Measurements from ENCODE around the gene STAB2.

DNA sequence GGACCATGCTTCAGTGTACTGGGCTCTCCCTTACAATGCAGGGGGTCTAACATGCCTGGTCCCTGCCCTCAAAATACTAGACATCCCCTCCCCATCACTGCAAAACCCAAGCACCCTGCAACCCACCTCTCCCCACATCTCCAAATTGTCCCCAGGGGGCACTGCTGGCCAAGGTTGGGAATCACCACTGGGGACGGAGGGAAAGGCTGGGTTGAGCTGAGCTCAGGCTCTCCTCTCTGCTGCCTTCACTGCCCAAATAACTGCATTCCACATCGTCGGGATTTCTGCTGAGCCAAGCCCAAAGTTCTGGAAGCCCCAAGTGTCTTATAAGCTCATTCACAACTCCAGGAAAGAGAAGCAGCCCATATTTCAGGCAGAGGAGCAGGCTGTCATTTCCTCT is 184.4 kb downstream of the STAB2 start:
- TF ChIP-seq, protein P1, sequence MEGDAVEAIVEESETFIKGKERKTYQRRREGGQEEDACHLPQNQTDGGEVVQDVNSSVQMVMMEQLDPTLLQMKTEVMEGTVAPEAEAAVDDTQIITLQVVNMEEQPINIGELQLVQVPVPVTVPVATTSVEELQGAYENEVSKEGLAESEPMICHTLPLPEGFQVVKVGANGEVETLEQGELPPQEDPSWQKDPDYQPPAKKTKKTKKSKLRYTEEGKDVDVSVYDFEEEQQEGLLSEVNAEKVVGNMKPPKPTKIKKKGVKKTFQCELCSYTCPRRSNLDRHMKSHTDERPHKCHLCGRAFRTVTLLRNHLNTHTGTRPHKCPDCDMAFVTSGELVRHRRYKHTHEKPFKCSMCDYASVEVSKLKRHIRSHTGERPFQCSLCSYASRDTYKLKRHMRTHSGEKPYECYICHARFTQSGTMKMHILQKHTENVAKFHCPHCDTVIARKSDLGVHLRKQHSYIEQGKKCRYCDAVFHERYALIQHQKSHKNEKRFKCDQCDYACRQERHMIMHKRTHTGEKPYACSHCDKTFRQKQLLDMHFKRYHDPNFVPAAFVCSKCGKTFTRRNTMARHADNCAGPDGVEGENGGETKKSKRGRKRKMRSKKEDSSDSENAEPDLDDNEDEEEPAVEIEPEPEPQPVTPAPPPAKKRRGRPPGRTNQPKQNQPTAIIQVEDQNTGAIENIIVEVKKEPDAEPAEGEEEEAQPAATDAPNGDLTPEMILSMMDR (IDR thresholded peaks at IDR 0.05): peak in 1 of 3 donors; percentile 21
- TF ChIP-seq POLR2A (IDR thresholded peaks at IDR 0.05): no peak
- TF ChIP-seq EP300 (IDR thresholded peaks at IDR 0.05): no peak

Data from ovary (tissue), 3 donors.